Measurements from ENCODE around the gene GRHL1.

DNA sequence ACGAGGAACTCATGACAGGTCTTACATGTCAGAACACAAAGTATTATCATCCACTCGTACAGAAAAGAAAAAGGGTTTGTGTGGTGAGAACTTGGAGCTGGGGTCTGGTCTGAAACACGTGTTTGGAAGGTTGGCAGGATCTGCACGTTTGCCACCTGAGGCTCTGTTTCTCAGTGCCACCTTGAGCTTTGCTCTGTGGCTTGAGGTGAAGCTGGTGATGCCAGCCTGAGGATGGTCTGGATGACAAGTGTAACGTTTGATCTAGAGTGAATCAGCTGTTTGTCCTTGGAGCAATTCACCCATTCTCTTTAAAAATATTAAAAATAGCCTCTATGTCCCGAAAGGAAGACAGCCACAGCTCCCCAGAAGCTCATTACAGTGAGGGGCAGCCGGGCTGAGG lies 46.4 kb downstream of the GRHL1 start:
- TF ChIP-seq, protein P1, sequence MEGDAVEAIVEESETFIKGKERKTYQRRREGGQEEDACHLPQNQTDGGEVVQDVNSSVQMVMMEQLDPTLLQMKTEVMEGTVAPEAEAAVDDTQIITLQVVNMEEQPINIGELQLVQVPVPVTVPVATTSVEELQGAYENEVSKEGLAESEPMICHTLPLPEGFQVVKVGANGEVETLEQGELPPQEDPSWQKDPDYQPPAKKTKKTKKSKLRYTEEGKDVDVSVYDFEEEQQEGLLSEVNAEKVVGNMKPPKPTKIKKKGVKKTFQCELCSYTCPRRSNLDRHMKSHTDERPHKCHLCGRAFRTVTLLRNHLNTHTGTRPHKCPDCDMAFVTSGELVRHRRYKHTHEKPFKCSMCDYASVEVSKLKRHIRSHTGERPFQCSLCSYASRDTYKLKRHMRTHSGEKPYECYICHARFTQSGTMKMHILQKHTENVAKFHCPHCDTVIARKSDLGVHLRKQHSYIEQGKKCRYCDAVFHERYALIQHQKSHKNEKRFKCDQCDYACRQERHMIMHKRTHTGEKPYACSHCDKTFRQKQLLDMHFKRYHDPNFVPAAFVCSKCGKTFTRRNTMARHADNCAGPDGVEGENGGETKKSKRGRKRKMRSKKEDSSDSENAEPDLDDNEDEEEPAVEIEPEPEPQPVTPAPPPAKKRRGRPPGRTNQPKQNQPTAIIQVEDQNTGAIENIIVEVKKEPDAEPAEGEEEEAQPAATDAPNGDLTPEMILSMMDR (IDR thresholded peaks at IDR 0.05), result no peak
- TF ChIP-seq POLR2A (IDR thresholded peaks at IDR 0.05), result no peak
